IPS DF 4.7 (cell line): ENCODE data around the gene LRRFIP2.

ENCODE experiments used
- DNase-seq: peaks from one replicate; pipeline ENCODE4 v3.0.0-alpha.2; 2013; ENCODE audit warnings: low spot score; ENCODE audit errors: extremely low read depth

LRRFIP2 gene

DNA sequence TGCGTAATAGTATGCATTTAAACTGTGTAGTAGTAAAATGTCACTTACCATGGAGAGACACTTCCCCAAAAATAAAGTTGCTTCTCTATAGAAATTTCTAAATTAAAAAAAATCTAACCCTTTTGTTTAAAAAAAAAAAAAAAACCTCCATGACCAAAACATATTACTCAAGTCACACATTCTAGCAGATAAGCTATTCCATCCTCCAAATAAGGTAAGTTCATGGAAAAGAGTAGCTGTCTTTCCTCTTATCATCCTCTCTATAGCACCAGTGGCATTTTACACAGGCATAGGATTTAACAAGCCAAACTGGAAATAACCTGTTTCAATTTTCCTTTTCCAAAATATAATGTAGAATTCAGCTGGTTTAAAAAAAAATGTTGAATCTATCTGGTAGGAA lies 57.4 kb downstream of the LRRFIP2 start:
- DNase-seq, result no peak

DNA sequence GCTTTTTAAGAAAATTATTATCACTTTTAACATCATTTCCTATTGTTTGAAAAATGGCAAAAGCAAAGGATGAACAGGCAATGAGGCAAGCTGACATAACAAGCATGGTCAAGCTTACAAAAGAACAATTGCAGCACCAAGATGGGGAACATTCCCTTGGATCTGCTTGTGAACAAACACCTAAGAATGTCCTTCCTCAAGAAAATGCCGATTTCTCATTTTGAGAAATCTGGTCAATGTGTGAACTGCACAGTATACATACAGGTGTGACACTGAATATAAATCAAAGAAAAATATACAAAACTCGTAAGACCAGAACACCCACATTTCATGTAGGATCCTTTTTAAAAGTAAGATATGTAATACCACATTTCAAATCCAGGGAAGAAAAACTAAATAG lies 58.9 kb downstream of the LRRFIP2 start:
- no peak for DNase-seq

DNA sequence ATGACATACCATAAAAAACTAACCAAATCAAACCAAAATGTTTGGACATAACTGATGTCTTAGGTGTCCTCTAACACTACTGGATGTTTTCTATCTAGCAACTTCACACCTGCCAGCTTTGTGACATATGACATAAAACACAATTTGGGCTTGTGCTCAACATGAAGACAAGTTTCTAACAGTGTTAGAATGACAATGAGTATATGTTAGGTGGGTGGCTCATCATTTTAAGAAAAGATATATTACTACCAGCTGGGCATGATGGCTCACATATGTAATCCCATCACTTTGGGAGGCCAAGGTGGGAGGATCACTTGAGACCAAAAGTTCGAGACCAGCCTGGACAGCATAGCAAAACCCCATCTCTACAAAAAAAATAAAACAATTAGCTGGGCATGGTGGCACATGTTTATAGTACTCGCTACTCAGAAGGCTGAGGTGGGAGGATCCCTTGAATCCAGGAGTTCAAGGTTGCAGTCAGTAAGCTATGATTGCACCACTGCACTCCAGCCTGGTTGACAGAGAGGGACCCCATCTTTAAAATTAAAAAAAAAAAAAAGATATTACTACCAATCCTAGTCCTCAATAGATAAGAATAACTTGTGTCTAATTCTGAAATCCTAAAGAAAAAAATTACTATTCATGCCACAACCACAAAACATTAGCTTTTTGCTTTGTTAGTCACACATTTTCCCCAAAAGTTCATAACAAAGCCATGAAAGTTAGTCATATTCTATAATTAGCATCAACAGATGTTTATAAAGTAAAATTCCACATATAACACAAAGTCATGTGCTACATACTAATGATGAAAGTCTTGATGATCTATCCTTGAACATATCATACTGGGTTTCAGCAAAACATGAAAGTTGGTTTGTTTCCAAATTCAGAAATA lies 59.9 kb downstream of the LRRFIP2 start:
- no peak for DNase-seq

DNA sequence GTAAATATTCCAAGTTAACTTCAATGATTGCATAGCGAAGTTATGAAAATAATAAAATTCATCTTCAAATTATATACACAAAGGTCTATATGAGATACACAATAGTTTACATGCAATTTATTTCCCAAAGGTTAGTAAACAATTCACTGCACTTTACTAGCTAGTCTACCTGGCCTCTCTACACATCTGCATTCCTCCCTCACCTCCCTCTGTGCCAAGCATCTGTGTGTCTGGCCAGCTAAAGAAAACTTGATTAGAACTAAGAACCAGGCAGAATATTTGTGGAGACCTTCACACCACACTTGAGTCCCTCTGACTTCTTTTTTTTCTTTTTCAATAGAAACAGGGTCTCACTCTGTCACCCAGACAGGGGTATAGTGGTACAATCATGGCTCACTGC lies 61.4 kb downstream of the LRRFIP2 start:
- DNase-seq, result no peak

DNA sequence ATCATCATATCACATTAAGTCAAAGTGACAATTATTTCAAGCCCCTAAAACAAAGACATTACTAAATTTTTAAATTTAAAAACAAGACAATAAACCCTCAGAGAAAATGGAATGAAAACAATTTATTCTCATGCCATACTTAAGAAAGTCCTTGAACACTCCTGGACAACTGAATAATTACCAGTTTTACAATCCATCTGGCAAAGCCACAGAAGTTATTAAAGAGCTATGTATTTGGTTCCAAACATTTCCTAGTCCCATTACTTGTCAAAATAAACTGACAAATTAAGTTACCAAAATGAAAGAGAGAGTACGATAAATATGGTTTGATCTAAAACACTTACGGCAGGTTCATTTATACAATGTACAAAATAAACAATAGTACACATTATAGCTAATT lies 63.2 kb downstream of the LRRFIP2 start:
- no peak for DNase-seq

GRCh38 chr3:37107846-37108245 lies 66.5 kb downstream of the LRRFIP2 start:
- no peak for DNase-seq

GRCh38 chr3:37103103-37103808 lies 71.1 kb downstream of the LRRFIP2 start:
- DNase-seq, result no peak

- DNase-seq, result no peak
Measured at GRCh38 chr3:37100411-37100810, 74.0 kb downstream of the LRRFIP2 start.

DNA sequence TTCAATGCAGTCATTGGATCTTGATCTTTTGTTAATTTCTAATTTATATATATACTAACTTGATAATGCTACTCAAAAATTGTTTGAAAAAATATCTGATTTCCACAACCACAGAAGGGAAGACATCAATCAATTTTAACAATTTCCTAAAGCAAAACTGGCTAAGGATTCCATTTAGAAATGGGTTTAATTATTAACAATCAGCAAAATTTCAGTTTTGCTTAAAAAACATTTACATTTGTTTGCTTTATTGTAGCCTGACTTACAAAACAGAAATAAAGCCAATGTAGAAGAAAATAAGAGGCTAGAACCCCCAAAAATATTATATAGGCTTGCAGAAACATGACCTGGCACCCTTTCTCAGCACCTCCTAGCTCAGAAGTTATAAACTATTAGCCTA lies 74.9 kb downstream of the LRRFIP2 start:
- no peak for DNase-seq

- no peak for DNase-seq
Measured at GRCh38 chr3:37098884-37099283, 75.5 kb downstream of the LRRFIP2 start.

DNA sequence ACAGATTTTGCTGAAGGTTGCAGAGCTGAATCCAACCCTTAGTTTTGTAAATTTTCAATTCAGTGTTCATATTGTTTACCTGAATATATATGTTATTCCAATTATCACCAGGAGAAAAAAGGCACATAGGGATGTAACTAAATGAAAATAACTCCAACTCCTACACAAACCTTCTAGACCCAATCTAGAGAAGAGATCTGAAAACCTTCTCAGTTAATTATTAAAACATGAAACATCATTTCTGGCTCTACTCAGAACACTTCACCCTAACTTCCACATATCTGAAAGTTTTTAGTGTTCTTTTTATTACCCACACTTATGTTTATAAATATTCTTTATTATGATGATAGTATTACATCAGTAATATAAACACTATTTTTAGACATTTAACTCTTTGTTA lies 76.6 kb downstream of the LRRFIP2 start:
- DNase-seq, result no peak

- no peak for DNase-seq
Measured at GRCh38 chr3:37096975-37097374, 77.4 kb downstream of the LRRFIP2 start.

DNA sequence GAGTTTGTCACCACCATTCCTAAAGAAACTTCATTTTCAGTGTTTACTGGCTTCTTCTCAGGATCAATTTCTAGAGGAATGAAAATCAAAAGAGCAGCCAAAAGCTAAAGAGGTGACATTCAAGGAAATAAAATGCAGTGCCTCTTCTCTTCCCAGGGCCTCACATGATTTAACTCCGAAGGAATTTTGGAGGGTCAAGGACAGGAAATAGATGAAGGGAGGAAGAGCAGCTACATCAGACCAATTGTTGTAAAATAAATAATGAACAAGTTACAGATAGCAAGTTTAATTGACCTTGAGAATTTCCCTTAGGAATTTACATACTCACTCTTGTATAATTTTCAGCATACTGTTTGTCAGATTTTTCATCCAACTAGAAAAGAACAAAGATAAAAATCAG lies 78.1 kb downstream of the LRRFIP2 start:
- peak; percentile 11 for DNase-seq

DNA sequence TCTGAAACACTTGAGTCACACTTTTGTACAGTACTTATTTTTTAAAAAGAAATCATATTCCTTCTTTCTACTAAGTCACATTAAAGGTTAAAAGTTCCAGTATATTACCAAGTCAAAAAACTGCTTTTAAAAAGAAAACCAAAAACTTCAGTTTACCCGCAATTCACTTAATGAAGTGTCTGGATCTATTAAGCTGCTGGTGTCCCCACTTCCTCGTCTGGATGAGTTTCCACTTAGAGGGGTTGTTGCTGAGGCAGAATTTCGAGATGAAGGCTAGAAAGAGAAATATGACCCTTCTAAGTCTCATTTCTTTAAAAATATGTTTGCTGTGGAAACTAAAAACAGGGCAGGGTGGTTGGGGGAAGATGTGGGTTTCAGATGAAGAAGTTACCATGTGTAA lies 79.7 kb downstream of the LRRFIP2 start:
- no peak for DNase-seq

GRCh38 chr3:37093481-37093880 lies 80.9 kb downstream of the LRRFIP2 start:
- no peak for DNase-seq

- DNase-seq, result no peak
Measured at GRCh38 chr3:37092484-37092883, 81.9 kb downstream of the LRRFIP2 start.

GRCh38 chr3:37087870-37088269 lies 86.5 kb downstream of the LRRFIP2 start:
- no peak for DNase-seq

DNA sequence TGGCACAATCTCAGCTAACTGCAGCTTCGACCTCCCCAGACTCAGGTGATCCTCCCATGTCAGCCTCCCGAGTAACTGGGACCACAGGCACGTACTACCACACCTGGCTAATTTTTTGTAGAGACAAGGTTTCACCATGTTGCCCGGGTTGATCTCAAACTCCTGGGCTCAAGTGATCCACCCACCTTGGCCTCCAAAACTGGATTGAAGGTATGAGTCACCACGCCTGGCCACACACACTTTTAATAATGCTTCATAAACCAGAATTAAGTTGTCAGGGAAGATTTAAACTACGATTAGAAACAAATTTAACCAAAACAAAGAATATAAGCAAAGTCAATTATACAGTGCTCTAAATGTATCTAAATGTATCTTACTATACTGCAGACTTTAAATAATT lies 87.5 kb downstream of the LRRFIP2 start:
- no peak for DNase-seq

DNA sequence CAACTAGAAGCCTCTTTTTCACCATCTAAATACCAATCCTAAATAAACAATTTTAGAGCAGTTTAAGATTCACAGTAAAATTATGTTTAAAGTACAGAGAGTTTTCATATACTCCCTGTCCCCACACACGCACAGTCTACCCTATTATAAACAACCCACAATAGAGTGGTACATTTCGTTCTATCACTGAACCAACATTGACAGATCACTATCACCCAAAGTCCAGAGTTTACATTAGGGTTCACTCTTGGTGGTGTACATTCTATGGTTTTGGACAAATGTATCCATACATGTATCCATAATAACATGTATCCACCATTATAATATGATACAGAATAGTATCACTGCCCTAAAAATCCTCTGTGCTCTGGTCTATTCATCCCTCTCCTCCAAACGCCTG lies 92.1 kb downstream of the LRRFIP2 start:
- DNase-seq, result no peak

- DNase-seq, result no peak
Measured at GRCh38 chr3:37075955-37076354, 98.4 kb downstream of the LRRFIP2 start.

- no peak for DNase-seq
Measured at GRCh38 chr3:37074178-37074577, 100.2 kb downstream of the LRRFIP2 start.

DNA sequence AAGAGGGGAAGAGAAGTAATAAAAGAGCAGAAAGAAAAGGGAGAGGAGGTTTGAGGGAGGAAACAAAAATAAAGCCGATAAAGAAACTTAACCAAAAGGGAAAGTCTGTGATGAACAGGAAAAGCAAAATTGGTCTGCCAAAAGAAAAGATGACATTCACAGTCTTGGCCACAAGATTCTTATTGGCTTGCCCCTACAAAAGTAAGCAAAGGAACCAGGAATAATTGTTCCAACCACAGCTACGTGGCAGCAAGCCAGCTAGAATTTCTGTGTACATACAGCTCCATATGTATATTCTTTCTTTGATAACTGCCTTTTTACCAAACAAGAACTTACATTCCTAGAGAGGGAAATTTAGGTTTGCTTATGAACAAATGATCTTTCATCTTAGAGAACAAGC lies 101.5 kb downstream of the LRRFIP2 start:
- no peak for DNase-seq

DNA sequence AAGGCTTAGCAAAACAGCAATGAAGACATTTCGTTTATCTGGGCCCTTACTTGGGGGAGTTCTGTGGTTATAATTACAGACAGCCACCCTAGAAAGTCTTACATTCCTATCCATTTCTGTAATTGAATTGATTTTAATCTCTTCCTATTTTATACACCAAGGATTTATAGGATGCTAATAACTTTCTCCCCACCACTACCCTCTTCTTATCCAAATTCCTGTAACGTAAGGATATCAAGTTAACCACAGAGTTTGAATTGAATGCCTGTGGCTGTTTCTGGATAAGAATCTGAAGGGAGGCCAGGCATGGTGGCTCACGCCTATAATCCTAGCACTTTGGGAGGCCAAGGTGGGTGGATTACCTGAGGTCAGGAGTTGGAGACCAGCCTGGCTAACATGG lies 102.5 kb downstream of the LRRFIP2 start:
- DNase-seq, result no peak
